HepG2 (cell line): ENCODE measurements around the gene RNASE12. TPM values are rescaled to one million over a fixed set of nuclear protein-coding genes. Genes with fewer than 3 reads are reported as not detected.
A peak's percentile ranks its signal among the peaks of the same experiment; 100 is the strongest.

Experiments
- FOSL1 ChIP-seq: sonication (generic); formaldehyde crosslinking; IDR thresholded peaks from 2 replicates; pipeline ENCODE4 v1.9.0; 2021; ENCODE audit warnings: missing genetic modification reagents, borderline replicate concordance
- HES4 ChIP-seq: sonication (generic); formaldehyde crosslinking; IDR thresholded peaks from 2 replicates; pipeline ENCODE4 v1.9.0; 2021; ENCODE audit warnings: mild to moderate bottlenecking, missing genetic modification reagents, borderline replicate concordance
- MXD4 ChIP-seq: IDR thresholded peaks from 2 replicates; pipeline ENCODE4 v1.6.1; 2016; ENCODE audit warnings: mild to moderate bottlenecking, missing biosample characterization, missing genetic modification reagents
- PAWR ChIP-seq: sonication (generic); formaldehyde crosslinking; IDR thresholded peaks from 2 replicates; pipeline ENCODE4 v1.4.0; 2020; ENCODE audit warnings: missing genetic modification reagents, mild to moderate bottlenecking, borderline replicate concordance
- RFX5 ChIP-seq: IDR thresholded peaks from 2 replicates; pipeline ENCODE4 v1.6.1; 2011; ENCODE audit warnings: low read depth, low read length, improper control_type of control experiment
- TAF1 ChIP-seq: sonication (generic); formaldehyde crosslinking; IDR thresholded peaks from 2 replicates; pipeline ENCODE4 v1.4.0; 2020; ENCODE audit warnings: missing genetic modification reagents
- ZBTB21 ChIP-seq: sonication (generic); formaldehyde crosslinking; IDR thresholded peaks from 2 replicates; pipeline ENCODE4 v1.4.0; 2020; ENCODE audit warnings: missing genetic modification reagents
- ZNF530 ChIP-seq: sonication (generic); formaldehyde crosslinking; IDR thresholded peaks from 2 replicates; pipeline ENCODE4 v1.5.0; 2020; ENCODE audit warnings: low read depth, mild to moderate bottlenecking, missing genetic modification reagents
- polyA plus RNA-seq, 8 experiments: library from polyadenylated mRNA; depleted of rRNA in 3 of 8; stranded (reverse) in 7 of 8; unstranded in 1 of 8; fragments of >200 nt; fragmentation: Illumina TruSeq in 4 of 8; extraction: Trizol in 4 of 8; gene quantifications; 2 replicates each; pipeline versions ENCODE4 v1.2.1 to v1.2.3, GENCODE V29; 2011 to 2016; ENCODE audit warnings: low read depth in 4 of 8, missing spikeins in 1 of 8, mixed read lengths in 1 of 8; ENCODE audit not compliant: insufficient read depth in 1 of 8
- total RNA-seq, 5 experiments: library from RNA; depleted of rRNA; stranded (reverse); fragments of >200 nt; fragmentation: Illumina TruSeq; extraction: Trizol; gene quantifications; 2 replicates each; pipeline ENCODE4 v1.2.3, GENCODE V29; 2016; ENCODE audit warnings: low read depth in 1 of 5
- TF ChIP-seq, protein P1 (sequence below): sonication (generic); formaldehyde crosslinking; IDR thresholded peaks from 2 replicates; pipeline ENCODE4 v1.4.0; 2020; ENCODE audit warnings: missing genetic modification reagents
- TF ChIP-seq, protein P2 (sequence below): sonication (generic); formaldehyde crosslinking; IDR thresholded peaks from 2 replicates; pipeline ENCODE4 v1.4.0; 2020; ENCODE audit warnings: missing genetic modification reagents, borderline replicate concordance
- TF ChIP-seq, protein P3 (sequence below), 2 experiments: sonication (generic) in 1 of 2; formaldehyde crosslinking in 1 of 2; IDR thresholded peaks; 2 replicates each; pipeline versions ENCODE4 v1.6.1 to v1.9.0; 2014 to 2022; ENCODE audit warnings: antibody characterized with exemption in 1 of 2, borderline replicate concordance in 1 of 2, inconsistent platforms in 1 of 2, low read depth in 1 of 2, missing genetic modification reagents in 1 of 2
- TF ChIP-seq, protein P4 (sequence below): sonication (generic); formaldehyde crosslinking; IDR thresholded peaks from 2 replicates; pipeline ENCODE4 v1.4.0; 2020; ENCODE audit warnings: missing genetic modification reagents

The RNASE12 gene
- total and polyA plus RNA-seq, 2 of the 13 experiments (the other 11 are each of a cell fraction or from before 2014, with no cell fraction given): not detected

DNA sequence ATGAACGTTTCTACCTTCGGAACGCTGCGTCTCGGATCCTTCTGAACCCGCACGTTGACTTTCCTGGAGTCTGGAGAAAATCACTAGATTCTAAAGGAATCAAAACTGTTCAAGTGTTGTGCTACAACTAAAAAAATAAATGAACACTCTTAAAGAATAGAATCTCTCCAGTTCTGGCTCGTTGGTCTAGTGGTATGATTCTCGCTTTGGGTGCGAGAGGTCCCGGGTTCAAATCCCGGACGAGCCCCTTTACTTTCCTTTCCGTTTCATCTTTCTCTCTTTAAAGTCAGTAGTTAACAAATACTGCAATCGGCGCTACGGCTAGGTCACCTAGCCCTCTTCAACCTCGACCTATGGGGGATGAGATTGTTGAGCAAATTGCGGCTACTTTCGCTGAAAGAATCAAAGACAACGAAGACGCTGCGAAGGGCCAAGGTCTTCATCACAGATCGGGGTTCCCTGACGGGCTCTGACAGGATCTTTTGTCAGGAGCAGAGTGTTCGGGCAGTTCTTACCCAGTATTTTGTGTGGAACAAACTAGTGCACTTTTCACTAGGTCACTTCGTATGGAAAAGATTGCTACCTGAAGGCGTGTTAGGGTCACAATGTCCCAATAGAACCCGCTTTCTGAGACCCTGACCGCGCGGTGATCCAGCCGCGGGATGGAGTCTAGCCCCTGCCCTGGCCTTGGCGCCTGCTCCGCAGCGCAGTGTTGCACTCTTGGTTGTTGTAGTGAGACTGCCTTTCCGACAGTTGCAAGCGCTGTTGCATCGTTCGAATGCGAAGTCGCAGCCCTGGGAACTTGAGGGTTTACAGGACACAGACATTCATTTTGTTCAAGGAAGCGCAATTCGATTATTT lies 41.9 kb upstream of the RNASE12 start (continued):
- TF ChIP-seq, protein P1, sequence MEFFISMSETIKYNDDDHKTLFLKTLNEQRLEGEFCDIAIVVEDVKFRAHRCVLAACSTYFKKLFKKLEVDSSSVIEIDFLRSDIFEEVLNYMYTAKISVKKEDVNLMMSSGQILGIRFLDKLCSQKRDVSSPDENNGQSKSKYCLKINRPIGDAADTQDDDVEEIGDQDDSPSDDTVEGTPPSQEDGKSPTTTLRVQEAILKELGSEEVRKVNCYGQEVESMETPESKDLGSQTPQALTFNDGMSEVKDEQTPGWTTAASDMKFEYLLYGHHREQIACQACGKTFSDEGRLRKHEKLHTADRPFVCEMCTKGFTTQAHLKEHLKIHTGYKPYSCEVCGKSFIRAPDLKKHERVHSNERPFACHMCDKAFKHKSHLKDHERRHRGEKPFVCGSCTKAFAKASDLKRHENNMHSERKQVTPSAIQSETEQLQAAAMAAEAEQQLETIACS (CRISPR knock-in tag): peak; percentile 15; the same call in 1 of the 2 replicates
- TF ChIP-seq, protein P2, sequence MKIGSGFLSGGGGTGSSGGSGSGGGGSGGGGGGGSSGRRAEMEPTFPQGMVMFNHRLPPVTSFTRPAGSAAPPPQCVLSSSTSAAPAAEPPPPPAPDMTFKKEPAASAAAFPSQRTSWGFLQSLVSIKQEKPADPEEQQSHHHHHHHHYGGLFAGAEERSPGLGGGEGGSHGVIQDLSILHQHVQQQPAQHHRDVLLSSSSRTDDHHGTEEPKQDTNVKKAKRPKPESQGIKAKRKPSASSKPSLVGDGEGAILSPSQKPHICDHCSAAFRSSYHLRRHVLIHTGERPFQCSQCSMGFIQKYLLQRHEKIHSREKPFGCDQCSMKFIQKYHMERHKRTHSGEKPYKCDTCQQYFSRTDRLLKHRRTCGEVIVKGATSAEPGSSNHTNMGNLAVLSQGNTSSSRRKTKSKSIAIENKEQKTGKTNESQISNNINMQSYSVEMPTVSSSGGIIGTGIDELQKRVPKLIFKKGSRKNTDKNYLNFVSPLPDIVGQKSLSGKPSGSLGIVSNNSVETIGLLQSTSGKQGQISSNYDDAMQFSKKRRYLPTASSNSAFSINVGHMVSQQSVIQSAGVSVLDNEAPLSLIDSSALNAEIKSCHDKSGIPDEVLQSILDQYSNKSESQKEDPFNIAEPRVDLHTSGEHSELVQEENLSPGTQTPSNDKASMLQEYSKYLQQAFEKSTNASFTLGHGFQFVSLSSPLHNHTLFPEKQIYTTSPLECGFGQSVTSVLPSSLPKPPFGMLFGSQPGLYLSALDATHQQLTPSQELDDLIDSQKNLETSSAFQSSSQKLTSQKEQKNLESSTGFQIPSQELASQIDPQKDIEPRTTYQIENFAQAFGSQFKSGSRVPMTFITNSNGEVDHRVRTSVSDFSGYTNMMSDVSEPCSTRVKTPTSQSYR: peak; percentile 32; the same call in 1 of the 2 replicates
- no peak for TF ChIP-seq HES4 (CRISPR knock-in tag)
- no peak for TF ChIP-seq RFX5
- TF ChIP-seq ZBTB21 (CRISPR knock-in tag): no peak
- TF ChIP-seq, protein P3, sequence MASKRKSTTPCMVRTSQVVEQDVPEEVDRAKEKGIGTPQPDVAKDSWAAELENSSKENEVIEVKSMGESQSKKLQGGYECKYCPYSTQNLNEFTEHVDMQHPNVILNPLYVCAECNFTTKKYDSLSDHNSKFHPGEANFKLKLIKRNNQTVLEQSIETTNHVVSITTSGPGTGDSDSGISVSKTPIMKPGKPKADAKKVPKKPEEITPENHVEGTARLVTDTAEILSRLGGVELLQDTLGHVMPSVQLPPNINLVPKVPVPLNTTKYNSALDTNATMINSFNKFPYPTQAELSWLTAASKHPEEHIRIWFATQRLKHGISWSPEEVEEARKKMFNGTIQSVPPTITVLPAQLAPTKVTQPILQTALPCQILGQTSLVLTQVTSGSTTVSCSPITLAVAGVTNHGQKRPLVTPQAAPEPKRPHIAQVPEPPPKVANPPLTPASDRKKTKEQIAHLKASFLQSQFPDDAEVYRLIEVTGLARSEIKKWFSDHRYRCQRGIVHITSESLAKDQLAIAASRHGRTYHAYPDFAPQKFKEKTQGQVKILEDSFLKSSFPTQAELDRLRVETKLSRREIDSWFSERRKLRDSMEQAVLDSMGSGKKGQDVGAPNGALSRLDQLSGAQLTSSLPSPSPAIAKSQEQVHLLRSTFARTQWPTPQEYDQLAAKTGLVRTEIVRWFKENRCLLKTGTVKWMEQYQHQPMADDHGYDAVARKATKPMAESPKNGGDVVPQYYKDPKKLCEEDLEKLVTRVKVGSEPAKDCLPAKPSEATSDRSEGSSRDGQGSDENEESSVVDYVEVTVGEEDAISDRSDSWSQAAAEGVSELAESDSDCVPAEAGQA (IDR thresholded peaks at IDR 0.05; ENCODE audit: low read depth): no peak
- TF ChIP-seq, protein P3 (CRISPR knock-in tag; IDR thresholded peaks at IDR 0.05; ENCODE audit: borderline replicate concordance): no peak
- TF ChIP-seq, protein P4, sequence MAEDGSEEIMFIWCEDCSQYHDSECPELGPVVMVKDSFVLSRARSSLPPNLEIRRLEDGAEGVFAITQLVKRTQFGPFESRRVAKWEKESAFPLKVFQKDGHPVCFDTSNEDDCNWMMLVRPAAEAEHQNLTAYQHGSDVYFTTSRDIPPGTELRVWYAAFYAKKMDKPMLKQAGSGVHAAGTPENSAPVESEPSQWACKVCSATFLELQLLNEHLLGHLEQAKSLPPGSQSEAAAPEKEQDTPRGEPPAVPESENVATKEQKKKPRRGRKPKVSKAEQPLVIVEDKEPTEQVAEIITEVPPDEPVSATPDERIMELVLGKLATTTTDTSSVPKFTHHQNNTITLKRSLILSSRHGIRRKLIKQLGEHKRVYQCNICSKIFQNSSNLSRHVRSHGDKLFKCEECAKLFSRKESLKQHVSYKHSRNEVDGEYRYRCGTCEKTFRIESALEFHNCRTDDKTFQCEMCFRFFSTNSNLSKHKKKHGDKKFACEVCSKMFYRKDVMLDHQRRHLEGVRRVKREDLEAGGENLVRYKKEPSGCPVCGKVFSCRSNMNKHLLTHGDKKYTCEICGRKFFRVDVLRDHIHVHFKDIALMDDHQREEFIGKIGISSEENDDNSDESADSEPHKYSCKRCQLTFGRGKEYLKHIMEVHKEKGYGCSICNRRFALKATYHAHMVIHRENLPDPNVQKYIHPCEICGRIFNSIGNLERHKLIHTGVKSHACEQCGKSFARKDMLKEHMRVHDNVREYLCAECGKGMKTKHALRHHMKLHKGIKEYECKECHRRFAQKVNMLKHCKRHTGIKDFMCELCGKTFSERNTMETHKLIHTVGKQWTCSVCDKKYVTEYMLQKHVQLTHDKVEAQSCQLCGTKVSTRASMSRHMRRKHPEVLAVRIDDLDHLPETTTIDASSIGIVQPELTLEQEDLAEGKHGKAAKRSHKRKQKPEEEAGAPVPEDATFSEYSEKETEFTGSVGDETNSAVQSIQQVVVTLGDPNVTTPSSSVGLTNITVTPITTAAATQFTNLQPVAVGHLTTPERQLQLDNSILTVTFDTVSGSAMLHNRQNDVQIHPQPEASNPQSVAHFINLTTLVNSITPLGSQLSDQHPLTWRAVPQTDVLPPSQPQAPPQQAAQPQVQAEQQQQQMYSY (CRISPR knock-in tag): no peak
- no peak for TF ChIP-seq TAF1 (CRISPR knock-in tag)
- no peak for TF ChIP-seq ZNF530 (CRISPR knock-in tag)
- TF ChIP-seq PAWR: no peak
- no peak for TF ChIP-seq MXD4 (CRISPR knock-in tag)
- TF ChIP-seq FOSL1: no peak
